ENCODE data around the gene FAM117A. TPM values are rescaled to one million over a fixed set of nuclear protein-coding genes. Genes with fewer than 3 reads are reported as not detected.
"Not testable (repeated sequence)": the region's sequence is repeated elsewhere in the genome, so short reads cannot be mapped to it uniquely, and the experiment has no call there.

Gene FAM117A
- total RNA-seq, 1 donor from 2014 or later, result 0.82 TPM

- FAIRE-seq, result no peak
- DNase-seq (ENCODE audit: low spot score in 2 of 2), result no peak
These were observed 18.5 kb downstream of the FAM117A start for GRCh38 chr17:49745175-49746139.

- DNase-seq (ENCODE audit: low spot score in 2 of 2), result no peak
These were observed 21.7 kb downstream of the FAM117A start for GRCh38 chr17:49742166-49742638.

GRCh38 chr17:49741692-49742076, 22.2 kb downstream of the FAM117A start:
- DNase-seq (ENCODE audit: low spot score in 2 of 2), result no peak
- no peak for FAIRE-seq

More at GRCh38 chr17:49742166-49742638, 21.7 kb downstream of the FAM117A start:
- FAIRE-seq, result no peak

GRCh38 chr17:49741009-49741691, 22.8 kb downstream of the FAM117A start:
- FAIRE-seq, result no peak
- DNase-seq (ENCODE audit: low spot score in 2 of 2), result no peak

GRCh38 chr17:49739641-49740271, 24.2 kb downstream of the FAM117A start:
- FAIRE-seq, result no peak
- DNase-seq (ENCODE audit: low spot score in 2 of 2), result no peak

- no peak for FAIRE-seq
These were observed 25.3 kb downstream of the FAM117A start for GRCh38 chr17:49738456-49739163.

GRCh38 chr17:49734515-49735490, 29.1 kb downstream of the FAM117A start:
- FAIRE-seq, result no peak
- no peak for DNase-seq (ENCODE audit: low spot score in 2 of 2)

More at GRCh38 chr17:49738456-49739163, 25.3 kb downstream of the FAM117A start:
- no peak for DNase-seq (ENCODE audit: low spot score in 2 of 2)

GRCh38 chr17:49731435-49731831, 32.5 kb downstream of the FAM117A start:
- DNase-seq (ENCODE audit: low spot score in 2 of 2), result no peak
- FAIRE-seq, result no peak

- no peak for FAIRE-seq
These were observed 33.0 kb downstream of the FAM117A start for GRCh38 chr17:49730785-49731434.

GRCh38 chr17:49730078-49730784, 33.7 kb downstream of the FAM117A start:
- FAIRE-seq, result no peak
- DNase-seq (ENCODE audit: low spot score in 2 of 2), result peak; percentile 39 to 51

More at GRCh38 chr17:49730785-49731434, 33.0 kb downstream of the FAM117A start:
- DNase-seq (ENCODE audit: low spot score in 2 of 2), result no peak

- FAIRE-seq, result no peak
- no peak for DNase-seq (ENCODE audit: low spot score in 2 of 2)
These were observed 34.9 kb downstream of the FAM117A start for GRCh38 chr17:49729069-49729468.

- FAIRE-seq, result no peak
- no peak for DNase-seq (ENCODE audit: low spot score in 2 of 2)
These were observed 35.5 kb downstream of the FAM117A start for GRCh38 chr17:49728425-49728824.

GRCh38 chr17:49727380-49727779, 36.6 kb downstream of the FAM117A start:
- DNase-seq (ENCODE audit: low spot score in 2 of 2) (no peak), FAIRE-seq (no peak)

GRCh38 chr17:49725452-49726130, 38.3 kb downstream of the FAM117A start:
- no peak for DNase-seq (ENCODE audit: low spot score in 2 of 2)
- no peak for FAIRE-seq

GRCh38 chr17:49724552-49724951, 39.4 kb downstream of the FAM117A start:
- not testable (repeated sequence) for DNase-seq (ENCODE audit: low spot score in 2 of 2); FAIRE-seq

GRCh38 chr17:49723423-49723822, 40.5 kb downstream of the FAM117A start:
- DNase-seq (ENCODE audit: low spot score in 2 of 2), result no peak
- FAIRE-seq, result no peak

- DNase-seq (ENCODE audit: low spot score in 2 of 2) (no peak), FAIRE-seq (no peak)
These were observed 41.9 kb downstream of the FAM117A start for GRCh38 chr17:49722066-49722465.
